ENCODE results near the gene RPL28. TPM values are rescaled to one million over a fixed set of nuclear protein-coding genes. Genes with fewer than 3 reads are reported as not detected.

Gene RPL28
- total and polyA plus RNA-seq, 2 of the 13 experiments (the other 11 are each of a cell fraction or from before 2014, with no cell fraction given): 105 to 420 TPM

DNA sequence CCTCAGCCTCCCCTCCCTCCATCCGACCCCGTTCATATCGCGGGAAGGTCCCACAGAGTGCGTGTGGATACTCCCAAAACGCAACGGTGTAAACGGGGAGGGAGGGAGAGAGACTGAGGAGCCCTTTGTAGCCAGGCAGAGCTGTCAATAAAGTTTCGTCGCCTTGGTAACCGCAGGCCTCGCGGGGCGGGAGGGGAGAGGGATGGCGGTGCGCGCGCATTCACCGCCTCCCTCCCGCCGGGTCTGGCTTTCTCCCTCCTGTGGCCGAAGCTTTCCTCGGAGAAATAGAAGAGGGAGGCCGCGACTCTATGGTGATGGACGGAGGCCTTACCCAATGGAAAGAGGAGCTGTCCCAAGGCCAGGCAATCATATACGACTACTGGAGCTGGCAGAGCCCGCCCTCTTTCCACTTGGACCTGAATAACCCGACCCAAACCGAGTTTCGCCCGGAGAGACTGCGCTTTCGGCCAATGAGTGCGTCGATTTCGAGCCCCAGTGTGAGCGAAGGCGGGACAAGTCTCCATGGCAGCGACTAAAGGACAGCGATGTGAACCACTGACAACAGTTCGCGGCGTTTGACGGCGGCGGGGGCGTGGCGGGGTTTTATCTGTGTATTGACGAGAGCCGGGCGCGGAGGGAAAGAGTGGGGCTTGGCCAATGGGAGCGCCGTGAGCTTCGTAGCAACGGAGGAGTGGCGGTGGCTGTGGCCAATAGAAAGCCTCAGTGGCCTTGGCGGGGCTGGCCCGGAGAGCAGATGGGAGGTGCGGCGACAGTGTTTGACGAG is 46.4 kb upstream of the RPL28 start, which contains the start of gene KMT5C (continued):
- TF ChIP-seq, protein P1, sequence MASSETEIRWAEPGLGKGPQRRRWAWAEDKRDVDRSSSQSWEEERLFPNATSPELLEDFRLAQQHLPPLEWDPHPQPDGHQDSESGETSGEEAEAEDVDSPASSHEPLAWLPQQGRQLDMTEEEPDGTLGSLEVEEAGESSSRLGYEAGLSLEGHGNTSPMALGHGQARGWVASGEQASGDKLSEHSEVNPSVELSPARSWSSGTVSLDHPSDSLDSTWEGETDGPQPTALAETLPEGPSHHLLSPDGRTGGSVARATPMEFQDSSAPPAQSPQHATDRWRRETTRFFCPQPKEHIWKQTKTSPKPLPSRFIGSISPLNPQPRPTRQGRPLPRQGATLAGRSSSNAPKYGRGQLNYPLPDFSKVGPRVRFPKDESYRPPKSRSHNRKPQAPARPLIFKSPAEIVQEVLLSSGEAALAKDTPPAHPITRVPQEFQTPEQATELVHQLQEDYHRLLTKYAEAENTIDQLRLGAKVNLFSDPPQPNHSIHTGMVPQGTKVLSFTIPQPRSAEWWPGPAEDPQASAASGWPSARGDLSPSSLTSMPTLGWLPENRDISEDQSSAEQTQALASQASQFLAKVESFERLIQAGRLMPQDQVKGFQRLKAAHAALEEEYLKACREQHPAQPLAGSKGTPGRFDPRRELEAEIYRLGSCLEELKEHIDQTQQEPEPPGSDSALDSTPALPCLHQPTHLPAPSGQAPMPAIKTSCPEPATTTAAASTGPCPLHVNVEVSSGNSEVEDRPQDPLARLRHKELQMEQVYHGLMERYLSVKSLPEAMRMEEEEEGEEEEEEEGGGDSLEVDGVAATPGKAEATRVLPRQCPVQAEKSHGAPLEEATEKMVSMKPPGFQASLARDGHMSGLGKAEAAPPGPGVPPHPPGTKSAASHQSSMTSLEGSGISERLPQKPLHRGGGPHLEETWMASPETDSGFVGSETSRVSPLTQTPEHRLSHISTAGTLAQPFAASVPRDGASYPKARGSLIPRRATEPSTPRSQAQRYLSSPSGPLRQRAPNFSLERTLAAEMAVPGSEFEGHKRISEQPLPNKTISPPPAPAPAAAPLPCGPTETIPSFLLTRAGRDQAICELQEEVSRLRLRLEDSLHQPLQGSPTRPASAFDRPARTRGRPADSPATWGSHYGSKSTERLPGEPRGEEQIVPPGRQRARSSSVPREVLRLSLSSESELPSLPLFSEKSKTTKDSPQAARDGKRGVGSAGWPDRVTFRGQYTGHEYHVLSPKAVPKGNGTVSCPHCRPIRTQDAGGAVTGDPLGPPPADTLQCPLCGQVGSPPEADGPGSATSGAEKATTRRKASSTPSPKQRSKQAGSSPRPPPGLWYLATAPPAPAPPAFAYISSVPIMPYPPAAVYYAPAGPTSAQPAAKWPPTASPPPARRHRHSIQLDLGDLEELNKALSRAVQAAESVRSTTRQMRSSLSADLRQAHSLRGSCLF (CRISPR knock-in tag; IDR thresholded peaks at IDR 0.05; ENCODE audit: borderline replicate concordance): no peak
- TF ChIP-seq, protein P2, sequence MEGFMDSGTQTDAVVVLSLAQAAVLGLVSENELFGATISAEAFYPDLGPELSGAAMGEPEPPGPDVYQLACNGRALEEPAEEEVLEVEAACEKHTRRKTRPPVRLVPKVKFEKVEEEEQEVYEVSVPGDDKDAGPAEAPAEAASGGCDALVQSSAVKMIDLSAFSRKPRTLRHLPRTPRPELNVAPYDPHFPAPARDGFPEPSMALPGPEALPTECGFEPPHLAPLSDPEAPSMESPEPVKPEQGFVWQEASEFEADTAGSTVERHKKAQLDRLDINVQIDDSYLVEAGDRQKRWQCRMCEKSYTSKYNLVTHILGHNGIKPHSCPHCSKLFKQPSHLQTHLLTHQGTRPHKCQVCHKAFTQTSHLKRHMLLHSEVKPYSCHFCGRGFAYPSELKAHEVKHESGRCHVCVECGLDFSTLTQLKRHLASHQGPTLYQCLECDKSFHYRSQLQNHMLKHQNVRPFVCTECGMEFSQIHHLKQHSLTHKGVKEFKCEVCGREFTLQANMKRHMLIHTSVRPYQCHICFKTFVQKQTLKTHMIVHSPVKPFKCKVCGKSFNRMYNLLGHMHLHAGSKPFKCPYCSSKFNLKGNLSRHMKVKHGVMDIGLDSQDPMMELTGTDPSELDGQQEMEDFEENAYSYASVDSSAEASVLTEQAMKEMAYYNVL (CRISPR knock-in tag; IDR thresholded peaks at IDR 0.05; ENCODE audit: borderline replicate concordance): 0 out of 2 replicates have a peak, but pooled peaks have one; percentile 37
- TF ChIP-seq, protein P3, sequence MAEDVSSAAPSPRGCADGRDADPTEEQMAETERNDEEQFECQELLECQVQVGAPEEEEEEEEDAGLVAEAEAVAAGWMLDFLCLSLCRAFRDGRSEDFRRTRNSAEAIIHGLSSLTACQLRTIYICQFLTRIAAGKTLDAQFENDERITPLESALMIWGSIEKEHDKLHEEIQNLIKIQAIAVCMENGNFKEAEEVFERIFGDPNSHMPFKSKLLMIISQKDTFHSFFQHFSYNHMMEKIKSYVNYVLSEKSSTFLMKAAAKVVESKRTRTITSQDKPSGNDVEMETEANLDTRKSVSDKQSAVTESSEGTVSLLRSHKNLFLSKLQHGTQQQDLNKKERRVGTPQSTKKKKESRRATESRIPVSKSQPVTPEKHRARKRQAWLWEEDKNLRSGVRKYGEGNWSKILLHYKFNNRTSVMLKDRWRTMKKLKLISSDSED (CRISPR knock-in tag; IDR thresholded peaks at IDR 0.05): no peak
- no peak for TF ChIP-seq ZNF343 (CRISPR knock-in tag; IDR thresholded peaks at IDR 0.05)
- TF ChIP-seq NRL (CRISPR knock-in tag; IDR thresholded peaks at IDR 0.05; ENCODE audit: borderline replicate concordance): no peak
- TF ChIP-seq JUN (CRISPR knock-in tag; IDR thresholded peaks at IDR 0.05): no peak
- no peak for TF ChIP-seq ZNF235 (CRISPR knock-in tag; IDR thresholded peaks at IDR 0.05; ENCODE audit: borderline replicate concordance)
- TF ChIP-seq SIX1 (CRISPR knock-in tag; IDR thresholded peaks at IDR 0.05; ENCODE audit: borderline replicate concordance): no peak
- TF ChIP-seq ZNF572 (CRISPR knock-in tag; IDR thresholded peaks at IDR 0.05): no peak
- TF ChIP-seq, protein P4, sequence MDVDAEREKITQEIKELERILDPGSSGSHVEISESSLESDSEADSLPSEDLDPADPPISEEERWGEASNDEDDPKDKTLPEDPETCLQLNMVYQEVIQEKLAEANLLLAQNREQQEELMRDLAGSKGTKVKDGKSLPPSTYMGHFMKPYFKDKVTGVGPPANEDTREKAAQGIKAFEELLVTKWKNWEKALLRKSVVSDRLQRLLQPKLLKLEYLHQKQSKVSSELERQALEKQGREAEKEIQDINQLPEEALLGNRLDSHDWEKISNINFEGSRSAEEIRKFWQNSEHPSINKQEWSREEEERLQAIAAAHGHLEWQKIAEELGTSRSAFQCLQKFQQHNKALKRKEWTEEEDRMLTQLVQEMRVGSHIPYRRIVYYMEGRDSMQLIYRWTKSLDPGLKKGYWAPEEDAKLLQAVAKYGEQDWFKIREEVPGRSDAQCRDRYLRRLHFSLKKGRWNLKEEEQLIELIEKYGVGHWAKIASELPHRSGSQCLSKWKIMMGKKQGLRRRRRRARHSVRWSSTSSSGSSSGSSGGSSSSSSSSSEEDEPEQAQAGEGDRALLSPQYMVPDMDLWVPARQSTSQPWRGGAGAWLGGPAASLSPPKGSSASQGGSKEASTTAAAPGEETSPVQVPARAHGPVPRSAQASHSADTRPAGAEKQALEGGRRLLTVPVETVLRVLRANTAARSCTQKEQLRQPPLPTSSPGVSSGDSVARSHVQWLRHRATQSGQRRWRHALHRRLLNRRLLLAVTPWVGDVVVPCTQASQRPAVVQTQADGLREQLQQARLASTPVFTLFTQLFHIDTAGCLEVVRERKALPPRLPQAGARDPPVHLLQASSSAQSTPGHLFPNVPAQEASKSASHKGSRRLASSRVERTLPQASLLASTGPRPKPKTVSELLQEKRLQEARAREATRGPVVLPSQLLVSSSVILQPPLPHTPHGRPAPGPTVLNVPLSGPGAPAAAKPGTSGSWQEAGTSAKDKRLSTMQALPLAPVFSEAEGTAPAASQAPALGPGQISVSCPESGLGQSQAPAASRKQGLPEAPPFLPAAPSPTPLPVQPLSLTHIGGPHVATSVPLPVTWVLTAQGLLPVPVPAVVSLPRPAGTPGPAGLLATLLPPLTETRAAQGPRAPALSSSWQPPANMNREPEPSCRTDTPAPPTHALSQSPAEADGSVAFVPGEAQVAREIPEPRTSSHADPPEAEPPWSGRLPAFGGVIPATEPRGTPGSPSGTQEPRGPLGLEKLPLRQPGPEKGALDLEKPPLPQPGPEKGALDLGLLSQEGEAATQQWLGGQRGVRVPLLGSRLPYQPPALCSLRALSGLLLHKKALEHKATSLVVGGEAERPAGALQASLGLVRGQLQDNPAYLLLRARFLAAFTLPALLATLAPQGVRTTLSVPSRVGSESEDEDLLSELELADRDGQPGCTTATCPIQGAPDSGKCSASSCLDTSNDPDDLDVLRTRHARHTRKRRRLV (CRISPR knock-in tag; IDR thresholded peaks at IDR 0.05): no peak
- 0 out of 2 replicates have a peak, but pooled peaks have one; percentile 30 for TF ChIP-seq SMAD3 (CRISPR knock-in tag; IDR thresholded peaks at IDR 0.05)
- TF ChIP-seq ZKSCAN1 (IDR thresholded peaks at IDR 0.05; ENCODE audit: low read length): no peak; the same call in 1 of the 2 replicates
- peak; percentile 53 for TF ChIP-seq SAP130 (CRISPR knock-in tag; IDR thresholded peaks at IDR 0.05; ENCODE audit: low read depth)
- no peak for TF ChIP-seq HES4 (CRISPR knock-in tag; IDR thresholded peaks at IDR 0.05; ENCODE audit: borderline replicate concordance)
- no peak for TF ChIP-seq YEATS4 (CRISPR knock-in tag; IDR thresholded peaks at IDR 0.05; ENCODE audit: borderline replicate concordance)

Data from HepG2 (cell line).